GM21390 (cell line): ENCODE data around the gene KIF26B.

Source experiments
- ATAC-seq: cut with Tn5 transposase; IDR thresholded peaks from one replicate; pipeline ENCODE4 v1.9.1; 2021; ENCODE audit not compliant: unreplicated experiment

KIF26B gene

DNA sequence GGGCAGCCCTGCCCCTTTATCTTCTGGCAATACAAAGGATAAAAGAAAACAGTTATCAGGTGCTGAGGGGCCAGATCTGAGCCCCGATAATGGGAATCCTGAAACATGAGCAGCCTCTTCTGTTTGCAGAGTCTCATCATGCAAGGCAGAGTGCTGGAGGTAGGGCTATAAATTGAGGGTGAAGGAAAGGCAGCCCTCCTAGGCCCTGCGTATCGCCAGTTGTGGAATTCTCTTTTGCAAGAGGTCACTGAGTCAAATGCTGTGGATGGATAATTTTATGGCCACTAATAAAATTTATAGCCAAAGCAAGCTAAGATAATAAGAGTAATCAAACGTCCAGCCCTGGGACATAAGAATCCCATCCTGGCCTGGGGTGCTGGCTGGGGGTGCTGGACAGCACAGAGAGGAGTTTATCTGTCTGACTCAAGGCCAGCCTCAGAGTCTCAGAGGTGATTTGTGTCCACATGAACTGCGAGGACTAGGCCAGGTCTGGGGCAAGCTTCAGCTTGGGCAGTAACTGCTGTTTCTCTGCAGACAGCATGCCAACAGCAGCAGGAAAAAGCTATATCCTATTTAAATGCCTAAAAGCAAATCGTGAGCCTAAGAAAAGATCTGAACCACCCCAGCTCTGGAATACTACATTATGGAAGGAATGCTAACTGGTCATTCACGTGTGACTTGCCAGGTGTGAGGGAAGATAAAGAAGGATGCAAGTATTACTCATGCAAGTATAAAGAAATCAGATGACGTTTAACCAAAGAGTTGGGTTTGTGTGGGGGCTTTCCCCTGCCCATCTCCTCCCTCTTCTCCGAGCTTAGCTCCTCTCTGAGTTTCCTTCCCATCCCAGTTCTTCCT, 254.8 kb downstream of the KIF26B start:
- no peak for ATAC-seq

- ATAC-seq = no peak
Measured at GRCh38 chr1:245411245-245412036, 256.7 kb downstream of the KIF26B start.

DNA sequence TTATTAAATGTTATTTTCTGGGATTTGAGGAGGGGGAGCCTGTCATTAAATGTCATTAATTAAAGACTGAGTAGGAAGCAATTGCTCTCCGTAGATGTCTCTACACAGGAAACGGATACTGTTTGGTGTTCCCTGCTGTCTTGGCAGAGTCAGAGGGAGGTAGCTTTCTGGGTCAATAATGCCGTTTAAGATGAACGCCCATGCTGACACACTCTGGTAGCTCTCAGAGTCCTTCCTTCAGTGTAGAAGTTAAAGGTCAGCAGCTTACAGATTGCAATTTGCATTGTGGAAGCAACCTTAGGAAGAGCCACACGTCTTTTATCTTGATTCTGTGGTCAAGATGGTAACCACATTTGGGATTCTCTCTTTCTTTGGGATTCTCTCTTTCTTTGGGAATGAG, 257.5 kb downstream of the KIF26B start:
- no peak for ATAC-seq

DNA sequence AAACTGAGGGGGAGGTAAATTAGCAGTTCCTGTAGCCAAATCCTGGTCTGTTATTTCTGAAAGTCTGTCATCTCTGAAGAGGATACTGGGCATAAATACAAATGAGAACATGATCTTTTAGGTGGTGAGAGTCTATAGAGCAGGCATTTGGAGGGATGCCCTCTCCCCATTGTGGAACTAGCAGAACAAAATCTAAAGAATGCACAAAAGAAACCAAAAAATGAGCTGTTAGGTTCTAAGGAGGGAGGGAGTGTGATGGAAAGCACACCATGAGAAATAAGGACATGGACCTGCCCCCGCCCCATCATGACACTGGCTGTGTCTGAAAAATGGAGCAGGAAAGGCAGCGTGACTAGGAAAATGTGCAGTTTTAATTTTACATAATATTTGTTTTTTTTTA, 262.0 kb downstream of the KIF26B start:
- ATAC-seq = no peak

DNA sequence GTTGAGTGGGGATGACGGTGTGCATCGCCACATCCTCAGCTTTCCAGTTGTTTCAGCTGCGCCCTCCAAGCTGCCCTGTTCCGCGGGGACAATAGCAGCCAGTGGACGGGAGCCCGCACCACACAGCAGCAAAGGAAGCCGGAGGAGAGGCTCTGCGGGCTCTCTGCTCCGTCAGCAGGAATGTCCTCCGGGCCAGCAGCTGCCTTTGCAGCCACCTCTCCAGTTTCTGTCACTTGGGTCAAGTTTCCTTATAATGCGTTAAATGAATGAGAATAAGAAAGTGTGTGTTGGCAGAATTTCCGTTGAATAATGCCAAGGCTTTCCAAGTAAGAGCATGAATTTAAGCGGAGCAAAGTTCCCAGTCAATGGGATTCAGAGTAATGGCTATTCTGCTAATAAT, 263.3 kb downstream of the KIF26B start:
- no peak for ATAC-seq

DNA sequence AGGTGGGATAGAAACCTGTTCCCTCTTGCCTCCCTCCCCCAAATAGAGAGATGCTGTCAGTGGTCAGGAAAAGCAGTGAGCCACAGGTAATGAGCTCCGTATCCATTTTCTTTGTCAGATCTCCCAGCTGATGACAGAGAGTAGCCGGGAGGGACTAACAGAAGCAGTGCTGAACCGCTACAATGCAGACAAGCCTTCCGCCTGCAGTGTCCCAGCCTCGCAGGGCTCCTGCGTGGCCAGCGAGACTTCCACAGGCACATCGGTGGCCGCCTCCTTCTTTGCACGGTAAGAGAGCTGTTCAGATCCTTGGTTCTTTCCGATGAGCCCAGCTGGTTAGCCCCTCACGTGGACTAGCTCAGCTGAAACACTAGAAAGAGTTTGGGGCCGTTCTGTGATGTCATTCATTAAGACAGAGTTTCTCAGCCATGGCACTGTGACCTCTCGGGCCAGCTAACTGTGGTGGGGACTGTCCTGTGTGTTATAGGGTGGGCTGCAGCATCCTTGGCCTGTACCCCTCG, 264.7 kb downstream of the KIF26B start:
- ATAC-seq = no peak

GRCh38 chr1:245419989-245420388, 265.2 kb downstream of the KIF26B start:
- ATAC-seq = no peak

DNA sequence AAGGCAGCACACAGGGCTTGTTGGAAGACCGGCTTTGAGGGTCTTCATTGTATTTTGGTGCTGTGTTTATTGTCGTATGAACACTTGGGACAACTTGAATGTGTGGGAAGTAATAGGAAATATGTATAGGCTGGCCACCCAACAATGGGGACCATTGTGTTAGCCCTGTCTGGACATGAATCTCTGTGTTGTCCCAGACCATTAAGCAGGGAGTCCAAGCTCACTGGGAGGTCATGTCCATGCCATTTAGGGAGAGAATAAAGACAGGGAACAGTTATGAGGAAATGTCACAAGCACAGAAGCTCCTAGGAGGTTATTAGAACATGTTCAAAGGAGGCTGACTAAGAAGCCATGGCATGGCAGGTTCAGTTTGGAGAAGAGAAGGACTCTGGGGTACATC, 266.1 kb downstream of the KIF26B start:
- no peak for ATAC-seq

DNA sequence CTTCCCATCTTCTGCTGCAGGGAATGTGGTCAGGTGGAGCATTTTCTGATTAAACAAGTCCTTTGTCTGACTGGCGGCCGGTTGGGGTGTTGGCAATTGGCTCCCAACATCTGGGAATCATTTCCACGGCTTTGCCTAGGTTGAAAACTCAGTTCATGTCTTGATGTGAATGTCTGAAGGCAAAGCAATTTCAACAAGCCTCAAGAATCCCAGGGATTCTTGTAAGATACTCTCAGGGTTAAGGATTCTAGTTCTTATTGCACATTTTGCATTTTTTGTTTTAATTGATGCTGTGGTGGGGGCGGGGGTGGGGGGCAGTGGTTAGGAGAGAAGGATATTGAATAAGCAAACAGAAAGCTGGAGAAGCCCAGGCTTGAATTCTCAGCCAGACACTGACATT, 273.9 kb downstream of the KIF26B start:
- no peak for ATAC-seq

GRCh38 chr1:245431706-245432105, 276.9 kb downstream of the KIF26B start:
- ATAC-seq = no peak

GRCh38 chr1:245432228-245432875, 277.6 kb downstream of the KIF26B start:
- no peak for ATAC-seq

- ATAC-seq = no peak
Measured at GRCh38 chr1:245433561-245433960, 278.8 kb downstream of the KIF26B start.

DNA sequence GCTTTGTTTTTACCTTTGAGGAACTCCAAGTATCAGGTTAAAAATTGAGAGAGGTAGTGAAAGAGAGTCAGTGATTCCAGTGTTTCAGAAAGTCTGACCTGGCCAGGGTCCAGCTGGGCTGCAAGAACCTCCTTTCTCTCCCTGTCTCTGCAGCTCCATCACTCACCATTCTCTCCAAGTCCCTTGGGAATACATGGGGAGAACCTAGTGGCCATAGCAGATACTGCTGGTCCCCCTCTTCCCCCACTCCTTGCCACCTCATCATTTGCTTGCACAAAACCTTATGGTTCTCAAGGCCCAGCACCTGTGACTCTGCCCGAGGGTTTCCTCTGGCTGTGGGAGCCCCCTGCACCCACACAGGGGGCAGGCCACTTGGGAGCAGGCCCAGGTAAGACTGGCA, 279.5 kb downstream of the KIF26B start:
- ATAC-seq = no peak

DNA sequence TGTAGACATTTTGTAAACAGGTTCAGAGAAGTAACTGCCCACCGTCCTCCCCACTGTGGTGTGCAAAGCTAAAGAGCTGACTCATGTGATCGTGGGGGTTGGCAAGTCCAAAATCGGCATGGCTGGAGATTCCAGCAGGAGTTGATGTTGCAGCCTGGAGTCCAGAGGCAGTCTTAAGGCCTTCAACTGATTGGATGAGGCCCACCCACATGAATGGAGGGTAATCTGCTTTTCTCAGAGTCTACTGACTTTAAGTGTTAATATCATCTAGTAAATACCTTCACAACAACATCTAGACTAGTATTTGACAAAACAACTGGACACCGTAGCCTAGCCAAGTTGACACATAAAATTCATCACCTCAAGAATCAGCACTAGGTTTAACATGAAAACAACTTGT, 281.6 kb downstream of the KIF26B start:
- ATAC-seq = no peak

GRCh38 chr1:245437369-245438062, 282.7 kb downstream of the KIF26B start:
- no peak for ATAC-seq

GRCh38 chr1:245440922-245441321, 286.1 kb downstream of the KIF26B start:
- ATAC-seq = no peak

GRCh38 chr1:245441689-245442088, 286.9 kb downstream of the KIF26B start:
- no peak for ATAC-seq

DNA sequence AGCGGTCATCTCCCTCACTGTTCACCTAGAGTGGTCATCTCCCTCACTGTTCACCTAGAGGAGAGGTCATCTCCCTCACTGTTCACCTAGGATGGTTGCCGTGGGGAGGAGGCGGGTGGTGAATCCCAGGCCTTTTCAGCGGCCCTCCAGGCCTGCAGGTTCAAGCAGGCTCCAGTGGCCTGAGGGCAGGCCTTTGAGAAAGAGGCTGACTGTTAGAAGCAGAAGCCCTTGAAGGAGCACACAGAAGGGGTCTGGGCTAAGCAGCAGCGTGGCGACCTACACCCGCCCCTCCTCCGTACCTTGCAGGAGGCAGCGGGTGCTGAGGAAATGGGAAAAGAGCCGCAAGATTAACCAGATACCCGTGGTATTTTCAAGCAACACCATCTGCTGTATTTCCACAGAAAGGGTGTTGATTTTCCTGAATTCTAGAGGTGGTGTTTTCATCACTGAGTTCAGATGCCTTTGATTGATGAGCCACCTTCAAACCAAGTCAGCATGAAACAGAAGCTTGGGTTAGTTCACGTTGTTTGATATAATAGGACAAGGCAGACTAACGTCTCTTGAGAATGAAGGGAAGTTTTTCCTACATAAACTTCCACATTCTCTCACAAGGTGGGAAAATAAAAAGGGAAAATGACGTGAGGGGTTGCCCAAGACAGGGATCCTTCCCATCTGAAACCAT, 289.5 kb downstream of the KIF26B start:
- ATAC-seq = no peak

DNA sequence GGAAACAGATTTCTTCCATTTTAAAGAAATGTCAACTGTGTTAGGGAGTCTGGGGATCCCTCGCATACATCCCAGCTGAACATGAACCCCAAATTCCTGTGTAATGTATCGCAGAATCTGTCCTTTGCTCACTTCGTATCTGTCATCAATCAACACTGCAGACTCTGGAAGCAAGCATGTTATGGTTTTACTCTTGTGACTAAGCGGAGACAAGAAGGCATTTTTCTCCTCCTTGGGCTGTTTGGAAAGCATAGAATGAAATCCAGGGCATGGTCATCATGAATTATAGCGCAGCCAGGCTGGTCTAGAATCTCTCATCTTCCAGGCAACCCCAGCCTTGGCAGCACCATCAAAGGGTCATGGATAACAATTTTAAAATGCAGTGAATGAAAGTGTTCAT, 290.2 kb downstream of the KIF26B start:
- no peak for ATAC-seq

DNA sequence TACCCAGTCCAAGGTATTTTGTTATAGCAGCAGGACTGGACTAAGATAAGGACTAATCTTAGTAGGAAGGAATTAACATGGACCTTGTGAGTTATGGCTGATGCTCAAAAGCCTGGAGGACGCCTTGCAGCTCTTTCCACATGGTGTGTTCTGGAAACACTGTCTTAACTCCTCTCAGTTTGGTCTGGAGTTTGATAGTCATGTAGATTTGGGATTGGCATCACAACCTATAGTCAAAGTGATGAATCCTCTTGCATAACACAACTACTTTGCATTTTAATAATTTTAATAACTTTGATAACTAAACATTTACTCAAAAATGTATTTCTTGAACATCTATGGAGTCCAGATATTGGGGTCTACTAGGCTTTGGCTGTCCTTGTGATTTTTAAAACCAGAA, 293.7 kb downstream of the KIF26B start:
- ATAC-seq = no peak
